GM19351 (cell line): ENCODE measurements around the gene RTBDN.
"Not testable (repeated sequence)": the region's sequence is repeated elsewhere in the genome, so short reads cannot be mapped to it uniquely, and the experiment has no call there.

ENCODE experiments used
- ATAC-seq: cut with Tn5 transposase; IDR thresholded peaks from one replicate; pipeline ENCODE4 v1.9.1; 2021; ENCODE audit warnings: mild to moderate bottlenecking, moderate library complexity; ENCODE audit not compliant: unreplicated experiment

Gene RTBDN

GRCh38 chr19:12858041-12858928 lies 23.9 kb upstream of the RTBDN start:
- ATAC-seq = no peak

- no peak for ATAC-seq
Observed at GRCh38 chr19:12856653-12857052, 22.3 kb upstream of the RTBDN start.

GRCh38 chr19:12847159-12848139 lies 13.1 kb upstream of the RTBDN start:
- ATAC-seq = no peak

DNA sequence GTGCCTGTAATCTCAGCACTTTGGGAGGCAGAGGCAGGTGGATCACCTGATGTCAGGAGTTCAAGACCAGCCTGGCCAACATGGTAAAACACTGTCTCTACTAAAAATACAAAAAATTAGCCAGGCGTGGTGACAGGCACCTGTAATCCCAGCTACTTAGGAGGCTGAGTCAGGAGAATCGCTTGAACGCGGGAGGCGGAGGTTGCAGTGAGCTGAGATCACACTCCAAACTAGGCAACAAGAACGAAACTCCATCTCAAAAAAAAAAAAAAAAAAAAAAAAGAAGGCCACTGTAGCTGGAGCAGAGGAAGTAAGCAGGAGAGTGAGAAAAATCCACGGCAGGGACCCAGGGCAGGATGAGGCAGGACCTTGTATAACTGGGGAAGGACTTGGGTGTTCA lies 12.2 kb upstream of the RTBDN start:
- ATAC-seq = not testable (repeated sequence)

DNA sequence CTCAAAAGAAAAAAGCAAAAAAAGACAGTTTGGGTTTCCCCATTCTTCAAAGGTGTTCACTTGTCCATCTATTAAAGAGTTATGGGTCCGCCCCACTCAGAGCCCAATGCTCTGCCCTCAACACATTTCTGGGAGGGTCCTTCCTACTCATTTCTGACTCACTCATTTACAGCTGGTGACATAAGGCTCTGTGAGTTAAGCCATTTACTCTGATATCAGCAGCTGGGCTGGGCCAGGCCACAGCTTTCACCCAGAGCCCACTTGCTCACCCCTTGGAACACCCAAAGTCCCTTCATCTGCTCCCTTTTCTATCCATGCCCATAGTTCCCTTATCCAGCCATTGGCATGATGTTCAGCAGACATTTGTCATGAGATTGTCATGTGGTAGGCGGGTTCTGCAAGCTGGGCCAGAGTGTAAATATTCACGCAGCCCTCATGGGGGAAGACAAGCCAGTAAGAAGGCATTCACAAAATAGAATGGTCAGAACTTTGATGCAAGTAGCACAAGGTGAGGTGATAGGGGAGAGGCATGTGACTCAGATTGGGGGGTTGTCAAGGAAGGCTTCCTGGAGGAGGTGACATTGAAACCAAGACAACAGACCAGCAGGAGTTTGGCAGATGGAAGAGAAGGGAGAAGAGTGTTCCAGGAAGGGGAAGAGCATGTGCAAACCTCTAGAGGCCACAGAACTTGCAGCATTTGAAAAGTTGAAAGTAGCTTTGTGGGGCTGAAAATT lies 9.8 kb upstream of the RTBDN start:
- ATAC-seq = no peak

GRCh38 chr19:12843328-12843727 lies 8.9 kb upstream of the RTBDN start:
- ATAC-seq = no peak

- ATAC-seq = no peak
Observed at GRCh38 chr19:12842511-12842910, 8.1 kb upstream of the RTBDN start.

DNA sequence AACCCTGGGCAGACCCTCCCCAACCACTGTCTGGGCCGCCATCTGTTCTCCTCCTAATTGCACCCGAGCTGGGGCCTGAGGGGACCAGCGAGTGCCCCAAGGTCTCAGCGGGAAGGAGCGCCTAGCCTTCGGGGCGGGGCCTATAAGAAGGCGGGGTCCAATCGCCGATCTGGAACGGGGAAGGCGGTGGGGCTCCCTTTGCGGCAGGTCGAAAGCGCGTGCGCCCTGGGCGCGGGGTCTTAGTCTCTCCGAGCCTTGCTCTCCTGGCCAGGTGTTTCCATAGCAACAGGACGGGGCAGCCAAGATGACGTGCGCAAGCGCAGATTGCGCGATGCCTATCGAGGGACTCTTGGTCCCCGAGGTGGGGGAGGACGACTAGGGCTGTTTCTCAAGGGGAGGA lies 6.7 kb upstream of the RTBDN start:
- ATAC-seq = no peak

GRCh38 chr19:12840091-12841079 lies 6.0 kb upstream of the RTBDN start:
- no peak for ATAC-seq

DNA sequence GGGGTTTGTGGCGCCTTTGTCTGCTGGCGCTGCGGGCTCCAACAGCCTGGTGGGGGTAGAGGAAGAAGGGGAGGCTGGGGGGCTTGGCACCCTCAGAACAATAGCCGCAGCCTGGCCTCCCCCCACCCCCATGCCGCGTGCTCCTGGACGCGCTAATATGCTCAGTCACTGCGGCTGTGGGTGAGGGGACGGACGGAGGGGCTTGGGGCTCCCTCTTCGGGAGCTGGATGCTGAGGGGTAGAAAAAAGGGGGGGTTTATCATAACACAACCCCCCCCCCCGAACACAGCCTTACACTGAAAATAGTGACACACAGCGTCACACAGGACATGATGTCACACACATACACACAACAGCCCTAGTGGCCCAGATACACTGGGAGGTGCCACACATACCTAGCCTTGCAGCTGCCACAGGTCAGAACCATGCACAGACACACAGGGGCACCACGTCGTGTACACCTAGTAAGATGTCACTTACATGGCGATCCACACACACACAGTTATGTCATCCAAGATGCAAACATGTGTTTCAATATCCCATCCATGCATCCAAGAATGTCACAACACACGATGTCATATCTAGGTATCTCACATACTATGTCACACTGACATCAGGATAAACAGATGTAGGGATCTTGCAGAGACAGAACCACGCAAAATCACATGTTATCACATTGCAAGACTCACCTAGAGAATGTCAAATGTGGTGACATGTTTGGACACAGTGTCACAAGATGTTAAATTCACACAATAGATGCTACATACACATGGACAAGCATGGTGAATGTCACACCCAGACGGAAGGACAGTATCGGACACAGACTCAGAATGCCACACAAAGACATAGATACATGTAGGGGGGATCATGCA lies 4.7 kb upstream of the RTBDN start:
- no peak for ATAC-seq

DNA sequence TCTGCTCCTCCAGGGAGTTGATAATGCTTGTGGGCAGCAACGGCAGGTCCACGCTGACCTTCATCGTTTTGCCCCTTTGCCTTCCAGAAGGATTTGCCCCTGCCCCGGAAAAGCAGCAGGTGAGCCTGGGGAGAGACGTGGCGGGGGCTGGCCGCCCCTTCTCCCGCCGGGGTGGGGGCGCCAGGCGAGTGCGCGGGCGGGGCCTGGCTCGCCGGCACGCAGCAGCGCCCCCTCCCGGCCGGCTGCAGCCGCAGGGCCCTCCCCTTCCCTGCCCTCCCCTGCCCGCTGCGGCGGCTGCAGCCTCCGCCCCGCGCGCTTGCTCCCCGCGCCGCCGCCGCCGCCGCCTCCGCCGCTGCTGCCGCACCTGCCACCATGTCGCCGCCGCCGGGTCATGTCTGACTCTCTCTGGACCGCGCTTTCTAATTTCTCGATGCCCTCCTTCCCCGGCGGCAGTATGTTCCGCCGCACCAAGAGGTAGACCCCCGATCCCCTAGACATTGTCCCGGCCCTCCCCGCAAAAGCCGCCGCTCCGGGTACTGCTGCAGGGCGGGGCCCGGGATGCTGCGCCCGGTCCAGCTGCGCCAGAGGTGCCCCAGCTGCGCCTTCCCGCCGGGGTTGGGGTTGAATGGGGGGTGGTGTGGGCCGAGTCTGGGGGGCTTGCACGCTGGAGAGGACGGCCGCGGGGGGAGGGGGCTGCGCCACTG lies 4.0 kb upstream of the RTBDN start, which contains the start of gene MAST1:
MAST1 (plus strand) TSS at position 334 of the 704 bp plus-strand sequence; CDS start at position 392, 58 bp downstream.
- ATAC-seq = no peak

DNA sequence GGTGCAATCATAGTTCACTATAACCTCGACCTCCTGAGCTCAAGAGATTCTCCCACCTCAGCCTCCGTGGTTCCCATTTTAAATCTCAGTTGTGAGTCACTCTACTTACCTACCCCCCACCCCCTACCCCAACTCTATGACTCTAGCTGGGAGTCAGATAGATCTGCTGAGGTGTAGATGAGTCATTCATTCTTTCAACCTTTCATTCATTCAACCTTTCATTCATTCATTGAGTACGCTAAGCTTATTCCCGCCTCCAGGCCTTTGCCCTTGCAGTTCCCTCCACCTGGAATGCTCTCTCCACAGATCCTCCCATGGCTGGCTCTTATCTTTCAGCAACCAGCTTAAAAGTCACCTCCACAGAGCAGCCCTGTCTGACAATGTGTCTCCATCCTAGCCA lies 2.8 kb upstream of the RTBDN start:
- no peak for ATAC-seq

GRCh38 chr19:12836529-12836863 lies 2.1 kb upstream of the RTBDN start:
- ATAC-seq = no peak

GRCh38 chr19:12834976-12835757 lies 788 bp upstream of the RTBDN start:
- no peak for ATAC-seq

- no peak for ATAC-seq
Observed at GRCh38 chr19:12833738-12834565, 427 bp downstream of the RTBDN start.

DNA sequence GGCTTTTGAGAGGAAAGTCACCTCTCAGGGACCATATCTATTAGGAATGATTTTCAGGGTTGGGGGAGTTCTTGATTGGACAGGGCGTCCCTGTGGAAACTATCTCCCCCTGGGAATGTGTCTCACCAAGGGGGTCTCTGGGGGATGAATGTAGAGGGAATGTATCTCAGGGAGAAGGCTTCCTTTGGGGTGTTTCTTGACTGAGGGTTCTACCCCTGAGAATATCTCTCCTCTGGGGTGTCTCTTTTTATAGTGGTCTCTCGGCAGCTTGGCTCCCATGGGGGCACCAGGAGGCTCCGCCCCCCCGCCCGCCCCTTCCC lies 1.0 kb downstream of the RTBDN start:
- no peak for ATAC-seq

GRCh38 chr19:12828494-12828893 lies 5.9 kb downstream of the RTBDN start:
- no peak for ATAC-seq
